ENCODE results near the gene PGLYRP2. TPM values are rescaled to one million over a fixed set of nuclear protein-coding genes. Genes with fewer than 3 reads are reported as not detected.

PGLYRP2 gene
- total and polyA plus RNA-seq, 9 of the 15 experiments (the other 6 are each of a cell fraction or from before 2014, with no cell fraction given): not detected

DNA sequence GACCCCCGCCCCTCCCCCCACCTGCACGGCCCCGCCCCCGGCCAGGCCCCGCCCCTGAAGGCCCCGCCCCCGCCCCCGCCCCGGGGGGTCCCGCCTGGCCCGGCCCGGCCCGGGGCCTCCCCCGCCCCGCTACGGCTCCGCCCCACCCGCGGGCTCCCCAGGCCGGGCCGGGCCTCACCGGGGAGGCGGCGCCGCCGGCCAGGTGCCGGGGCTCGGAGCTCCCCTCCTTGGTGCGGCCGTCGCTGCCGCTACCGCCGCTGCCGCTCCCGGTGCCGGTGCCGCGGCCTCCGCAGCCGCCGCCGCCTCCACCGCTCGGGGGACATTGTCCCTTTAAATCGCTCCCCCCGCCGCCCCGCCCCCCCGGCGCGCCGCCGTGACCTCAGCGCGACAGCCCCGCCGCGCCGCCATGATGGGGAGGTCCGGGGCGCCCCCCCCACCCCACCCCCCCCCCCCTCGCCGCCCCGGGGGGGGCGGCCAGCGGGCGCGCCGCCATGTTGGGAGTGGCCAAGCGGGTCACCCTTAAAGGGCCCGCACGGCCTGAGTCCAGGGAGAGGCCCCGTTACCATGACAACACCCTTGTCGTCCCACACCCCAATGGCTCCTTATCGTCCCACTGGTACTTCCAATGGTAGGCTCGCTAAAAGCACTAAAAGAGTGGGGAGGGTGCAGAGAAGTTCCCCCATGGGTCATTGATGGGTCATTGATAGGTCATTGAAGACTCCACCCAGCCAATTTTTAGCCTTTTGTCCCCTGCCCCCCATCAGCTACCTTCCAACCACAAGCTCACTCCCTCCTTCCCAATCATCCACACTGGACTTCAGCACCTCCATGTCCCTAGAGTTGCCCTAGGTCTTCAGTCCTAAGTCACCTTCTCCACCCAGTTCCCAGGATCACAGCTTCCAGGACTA lies 29.4 kb downstream of the PGLYRP2 start, which contains the start of gene WIZ (continued):
- TF ChIP-seq, protein P1, sequence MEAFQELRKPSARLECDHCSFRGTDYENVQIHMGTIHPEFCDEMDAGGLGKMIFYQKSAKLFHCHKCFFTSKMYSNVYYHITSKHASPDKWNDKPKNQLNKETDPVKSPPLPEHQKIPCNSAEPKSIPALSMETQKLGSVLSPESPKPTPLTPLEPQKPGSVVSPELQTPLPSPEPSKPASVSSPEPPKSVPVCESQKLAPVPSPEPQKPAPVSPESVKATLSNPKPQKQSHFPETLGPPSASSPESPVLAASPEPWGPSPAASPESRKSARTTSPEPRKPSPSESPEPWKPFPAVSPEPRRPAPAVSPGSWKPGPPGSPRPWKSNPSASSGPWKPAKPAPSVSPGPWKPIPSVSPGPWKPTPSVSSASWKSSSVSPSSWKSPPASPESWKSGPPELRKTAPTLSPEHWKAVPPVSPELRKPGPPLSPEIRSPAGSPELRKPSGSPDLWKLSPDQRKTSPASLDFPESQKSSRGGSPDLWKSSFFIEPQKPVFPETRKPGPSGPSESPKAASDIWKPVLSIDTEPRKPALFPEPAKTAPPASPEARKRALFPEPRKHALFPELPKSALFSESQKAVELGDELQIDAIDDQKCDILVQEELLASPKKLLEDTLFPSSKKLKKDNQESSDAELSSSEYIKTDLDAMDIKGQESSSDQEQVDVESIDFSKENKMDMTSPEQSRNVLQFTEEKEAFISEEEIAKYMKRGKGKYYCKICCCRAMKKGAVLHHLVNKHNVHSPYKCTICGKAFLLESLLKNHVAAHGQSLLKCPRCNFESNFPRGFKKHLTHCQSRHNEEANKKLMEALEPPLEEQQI (IDR thresholded peaks at IDR 0.05): no peak
- TF ChIP-seq RAD51 (IDR thresholded peaks at IDR 0.05; ENCODE audit: borderline replicate concordance, low read depth): no peak
- TF ChIP-seq, protein P2, sequence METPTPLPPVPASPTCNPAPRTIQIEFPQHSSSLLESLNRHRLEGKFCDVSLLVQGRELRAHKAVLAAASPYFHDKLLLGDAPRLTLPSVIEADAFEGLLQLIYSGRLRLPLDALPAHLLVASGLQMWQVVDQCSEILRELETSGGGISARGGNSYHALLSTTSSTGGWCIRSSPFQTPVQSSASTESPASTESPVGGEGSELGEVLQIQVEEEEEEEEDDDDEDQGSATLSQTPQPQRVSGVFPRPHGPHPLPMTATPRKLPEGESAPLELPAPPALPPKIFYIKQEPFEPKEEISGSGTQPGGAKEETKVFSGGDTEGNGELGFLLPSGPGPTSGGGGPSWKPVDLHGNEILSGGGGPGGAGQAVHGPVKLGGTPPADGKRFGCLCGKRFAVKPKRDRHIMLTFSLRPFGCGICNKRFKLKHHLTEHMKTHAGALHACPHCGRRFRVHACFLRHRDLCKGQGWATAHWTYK (CRISPR knock-in tag; IDR thresholded peaks at IDR 0.05): no peak
- TF ChIP-seq, protein P3, sequence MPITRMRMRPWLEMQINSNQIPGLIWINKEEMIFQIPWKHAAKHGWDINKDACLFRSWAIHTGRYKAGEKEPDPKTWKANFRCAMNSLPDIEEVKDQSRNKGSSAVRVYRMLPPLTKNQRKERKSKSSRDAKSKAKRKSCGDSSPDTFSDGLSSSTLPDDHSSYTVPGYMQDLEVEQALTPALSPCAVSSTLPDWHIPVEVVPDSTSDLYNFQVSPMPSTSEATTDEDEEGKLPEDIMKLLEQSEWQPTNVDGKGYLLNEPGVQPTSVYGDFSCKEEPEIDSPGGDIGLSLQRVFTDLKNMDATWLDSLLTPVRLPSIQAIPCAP (CRISPR knock-in tag; IDR thresholded peaks at IDR 0.05; ENCODE audit: borderline replicate concordance): no peak
- TF ChIP-seq ZNF143 (CRISPR knock-in tag; IDR thresholded peaks at IDR 0.05): no peak
- TF ChIP-seq ZNF445 (CRISPR knock-in tag; IDR thresholded peaks at IDR 0.05; ENCODE audit: low read depth): no peak
- TF ChIP-seq PPARD (CRISPR knock-in tag; IDR thresholded peaks at IDR 0.05): no peak
- TF ChIP-seq, protein P4, sequence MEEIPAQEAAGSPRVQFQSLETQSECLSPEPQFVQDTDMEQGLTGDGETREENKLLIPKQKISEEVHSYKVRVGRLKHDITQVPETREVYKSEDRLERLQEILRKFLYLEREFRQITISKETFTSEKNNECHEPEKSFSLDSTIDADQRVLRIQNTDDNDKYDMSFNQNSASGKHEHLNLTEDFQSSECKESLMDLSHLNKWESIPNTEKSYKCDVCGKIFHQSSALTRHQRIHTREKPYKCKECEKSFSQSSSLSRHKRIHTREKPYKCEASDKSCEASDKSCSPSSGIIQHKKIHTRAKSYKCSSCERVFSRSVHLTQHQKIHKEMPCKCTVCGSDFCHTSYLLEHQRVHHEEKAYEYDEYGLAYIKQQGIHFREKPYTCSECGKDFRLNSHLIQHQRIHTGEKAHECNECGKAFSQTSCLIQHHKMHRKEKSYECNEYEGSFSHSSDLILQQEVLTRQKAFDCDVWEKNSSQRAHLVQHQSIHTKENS (CRISPR knock-in tag; IDR thresholded peaks at IDR 0.05): no peak
- no peak for TF ChIP-seq ZNF586 (CRISPR knock-in tag; conservative IDR thresholded peaks at IDR 0.05)
- TF ChIP-seq STAT5B (CRISPR knock-in tag; IDR thresholded peaks at IDR 0.05): no peak
- TF ChIP-seq ZNF780A (CRISPR knock-in tag; IDR thresholded peaks at IDR 0.05): no peak
- TF ChIP-seq, protein P5, sequence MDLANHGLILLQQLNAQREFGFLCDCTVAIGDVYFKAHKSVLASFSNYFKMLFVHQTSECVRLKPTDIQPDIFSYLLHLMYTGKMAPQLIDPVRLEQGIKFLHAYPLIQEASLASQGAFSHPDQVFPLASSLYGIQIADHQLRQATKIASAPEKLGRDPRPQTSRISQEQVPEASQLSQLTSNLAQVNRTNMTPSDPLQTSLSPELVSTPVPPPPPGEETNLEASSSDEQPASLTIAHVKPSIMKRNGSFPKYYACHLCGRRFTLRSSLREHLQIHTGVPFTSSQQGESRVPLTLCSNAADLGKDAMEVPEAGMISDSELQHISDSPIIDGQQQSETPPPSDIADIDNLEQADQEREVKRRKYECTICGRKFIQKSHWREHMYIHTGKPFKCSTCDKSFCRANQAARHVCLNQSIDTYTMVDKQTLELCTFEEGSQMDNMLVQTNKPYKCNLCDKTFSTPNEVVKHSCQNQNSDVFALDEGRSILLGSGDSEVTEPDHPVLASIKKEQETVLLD (IDR thresholded peaks at IDR 0.05): no peak
